ENCODE results near the gene TTN.
"Not testable (repeated sequence)": the region's sequence is repeated elsewhere in the genome, so short reads cannot be mapped to it uniquely, and the experiment has no call there.

GRCh38 chr2:178525010-178525409 is 282.2 kb downstream of the TTN start:
- TF ChIP-seq, protein P1, sequence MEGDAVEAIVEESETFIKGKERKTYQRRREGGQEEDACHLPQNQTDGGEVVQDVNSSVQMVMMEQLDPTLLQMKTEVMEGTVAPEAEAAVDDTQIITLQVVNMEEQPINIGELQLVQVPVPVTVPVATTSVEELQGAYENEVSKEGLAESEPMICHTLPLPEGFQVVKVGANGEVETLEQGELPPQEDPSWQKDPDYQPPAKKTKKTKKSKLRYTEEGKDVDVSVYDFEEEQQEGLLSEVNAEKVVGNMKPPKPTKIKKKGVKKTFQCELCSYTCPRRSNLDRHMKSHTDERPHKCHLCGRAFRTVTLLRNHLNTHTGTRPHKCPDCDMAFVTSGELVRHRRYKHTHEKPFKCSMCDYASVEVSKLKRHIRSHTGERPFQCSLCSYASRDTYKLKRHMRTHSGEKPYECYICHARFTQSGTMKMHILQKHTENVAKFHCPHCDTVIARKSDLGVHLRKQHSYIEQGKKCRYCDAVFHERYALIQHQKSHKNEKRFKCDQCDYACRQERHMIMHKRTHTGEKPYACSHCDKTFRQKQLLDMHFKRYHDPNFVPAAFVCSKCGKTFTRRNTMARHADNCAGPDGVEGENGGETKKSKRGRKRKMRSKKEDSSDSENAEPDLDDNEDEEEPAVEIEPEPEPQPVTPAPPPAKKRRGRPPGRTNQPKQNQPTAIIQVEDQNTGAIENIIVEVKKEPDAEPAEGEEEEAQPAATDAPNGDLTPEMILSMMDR (IDR thresholded peaks at IDR 0.05): not testable (repeated sequence)
- TF ChIP-seq POLR2A (IDR thresholded peaks at IDR 0.05): not testable (repeated sequence)
